GM12864 (cell line): ENCODE measurements around the gene TTC16.
A peak's percentile ranks its signal among the peaks of the same experiment; 100 is the strongest.

Experiments used
- DNase-seq: peaks from one replicate; pipeline ENCODE4 v3.0.0-alpha.2; 2011; ENCODE audit warnings: low read depth
- H3K4me3 ChIP-seq: 2 replicates; pipeline ENCODE4 v1.5.1; 2011; ENCODE audit warnings: mild to moderate bottlenecking, low read depth, low read length, control low read depth
- TF ChIP-seq, protein P1 (sequence below): IDR thresholded peaks from 2 replicates; pipeline ENCODE4 v1.5.1; 2011; ENCODE audit warnings: low read depth, mild to moderate bottlenecking, moderate library complexity, low read length, control low read depth, inconsistent platforms; ENCODE audit errors: missing control alignments

Gene TTC16

DNA sequence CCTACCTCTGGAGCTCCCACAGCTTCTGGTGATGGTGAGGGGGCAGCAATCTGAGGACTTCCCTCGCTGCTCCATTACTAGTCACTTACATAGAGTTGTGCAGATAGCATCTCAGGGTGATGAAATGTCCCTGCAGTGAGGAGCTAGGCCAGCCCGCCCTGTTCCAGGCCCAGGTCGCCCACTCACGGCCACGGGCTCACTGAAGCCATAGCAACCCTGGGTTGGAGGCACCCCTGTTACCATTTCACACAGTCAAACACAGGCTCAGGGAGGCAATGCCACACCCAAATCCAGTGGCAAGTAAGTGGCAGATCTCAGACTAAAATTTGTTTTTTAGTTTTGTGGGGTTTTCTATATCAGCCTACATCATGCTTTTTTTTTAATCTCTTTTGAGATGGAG lies 43.0 kb downstream of the TTC16 start:
- no peak overlapping the region for H3K4me3 ChIP-seq
- no peak for DNase-seq
- TF ChIP-seq, protein P1, sequence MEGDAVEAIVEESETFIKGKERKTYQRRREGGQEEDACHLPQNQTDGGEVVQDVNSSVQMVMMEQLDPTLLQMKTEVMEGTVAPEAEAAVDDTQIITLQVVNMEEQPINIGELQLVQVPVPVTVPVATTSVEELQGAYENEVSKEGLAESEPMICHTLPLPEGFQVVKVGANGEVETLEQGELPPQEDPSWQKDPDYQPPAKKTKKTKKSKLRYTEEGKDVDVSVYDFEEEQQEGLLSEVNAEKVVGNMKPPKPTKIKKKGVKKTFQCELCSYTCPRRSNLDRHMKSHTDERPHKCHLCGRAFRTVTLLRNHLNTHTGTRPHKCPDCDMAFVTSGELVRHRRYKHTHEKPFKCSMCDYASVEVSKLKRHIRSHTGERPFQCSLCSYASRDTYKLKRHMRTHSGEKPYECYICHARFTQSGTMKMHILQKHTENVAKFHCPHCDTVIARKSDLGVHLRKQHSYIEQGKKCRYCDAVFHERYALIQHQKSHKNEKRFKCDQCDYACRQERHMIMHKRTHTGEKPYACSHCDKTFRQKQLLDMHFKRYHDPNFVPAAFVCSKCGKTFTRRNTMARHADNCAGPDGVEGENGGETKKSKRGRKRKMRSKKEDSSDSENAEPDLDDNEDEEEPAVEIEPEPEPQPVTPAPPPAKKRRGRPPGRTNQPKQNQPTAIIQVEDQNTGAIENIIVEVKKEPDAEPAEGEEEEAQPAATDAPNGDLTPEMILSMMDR = no peak

DNA sequence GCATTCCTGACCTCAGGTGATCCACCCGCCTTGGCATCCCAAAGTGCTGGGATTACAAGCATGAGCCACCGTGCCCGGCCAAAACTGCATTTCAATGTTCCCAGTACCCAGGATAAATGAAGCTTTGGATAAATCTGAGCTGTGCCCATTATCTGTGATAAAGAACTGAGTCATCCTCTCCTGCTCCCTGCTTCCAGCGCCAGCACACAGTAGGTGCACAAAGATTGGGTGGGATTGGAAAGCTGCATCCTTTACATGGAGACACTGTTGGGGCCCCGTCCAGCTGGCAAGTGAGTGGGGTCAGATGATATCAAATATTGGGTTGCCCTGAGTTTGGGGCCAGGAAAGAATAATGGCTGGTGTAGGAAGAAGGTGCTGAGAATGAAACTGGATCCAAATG lies 45.2 kb downstream of the TTC16 start:
- TF ChIP-seq, protein P1 = no peak

DNA sequence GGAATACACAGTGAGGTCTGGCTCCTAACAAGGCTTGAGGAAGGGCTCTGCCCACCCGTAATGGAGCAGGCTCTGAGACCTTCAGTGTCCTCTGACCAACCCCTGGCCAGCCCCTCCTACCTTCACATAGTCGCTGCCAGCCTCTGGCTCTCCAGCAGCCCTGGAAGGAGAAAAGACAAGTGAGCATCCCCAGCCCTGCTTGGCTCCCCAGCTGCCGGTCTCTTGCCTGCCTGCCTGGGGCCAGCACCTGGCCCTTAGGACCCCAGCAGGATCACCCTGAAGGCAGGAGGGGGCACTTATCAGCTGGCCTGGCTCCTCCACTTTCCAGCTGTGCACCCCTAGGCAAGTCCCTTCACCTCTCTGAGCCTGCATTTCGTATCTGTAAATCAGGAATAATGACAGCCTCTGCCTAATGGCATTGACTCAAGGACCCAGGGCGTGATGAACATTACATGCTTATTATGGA lies 45.6 kb downstream of the TTC16 start:
- TF ChIP-seq, protein P1 = no peak

More for the DNA sequence above, 45.2 kb downstream of the TTC16 start:
- no peak for DNase-seq
- no peak overlapping the region for H3K4me3 ChIP-seq

DNA sequence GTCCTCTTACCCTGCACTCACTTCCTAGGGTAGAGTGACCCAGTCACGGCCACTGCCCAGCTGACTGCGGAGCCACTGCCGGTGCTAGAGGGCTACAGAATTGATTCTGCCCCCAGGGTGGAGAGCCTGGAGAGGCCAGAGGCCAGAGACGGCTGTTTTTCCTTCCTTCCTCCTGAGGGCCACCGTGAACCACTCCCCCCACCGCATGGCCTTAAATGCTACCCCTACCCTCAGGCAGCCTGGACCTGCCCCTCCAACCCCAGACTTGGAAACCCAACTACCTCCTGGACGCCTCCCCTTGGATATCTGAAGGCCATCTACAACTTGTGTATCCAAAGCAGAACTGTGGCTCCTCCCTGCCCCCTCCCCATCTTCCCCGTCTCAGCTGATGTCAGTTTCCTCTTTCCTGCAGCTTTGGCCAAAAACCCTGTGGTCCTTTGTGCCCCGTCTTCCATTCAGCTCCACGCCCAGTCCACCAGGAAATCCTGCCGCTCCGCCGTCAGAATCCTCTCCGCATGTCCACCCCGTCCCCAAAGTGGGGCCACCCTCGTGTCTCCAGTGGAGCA lies 46.3 kb downstream of the TTC16 start:
- TF ChIP-seq, protein P1 = no peak
- no peak overlapping the region for H3K4me3 ChIP-seq
- no peak for DNase-seq

More for the DNA sequence above, 45.6 kb downstream of the TTC16 start:
- no peak overlapping the region for H3K4me3 ChIP-seq
- DNase-seq = no peak

DNA sequence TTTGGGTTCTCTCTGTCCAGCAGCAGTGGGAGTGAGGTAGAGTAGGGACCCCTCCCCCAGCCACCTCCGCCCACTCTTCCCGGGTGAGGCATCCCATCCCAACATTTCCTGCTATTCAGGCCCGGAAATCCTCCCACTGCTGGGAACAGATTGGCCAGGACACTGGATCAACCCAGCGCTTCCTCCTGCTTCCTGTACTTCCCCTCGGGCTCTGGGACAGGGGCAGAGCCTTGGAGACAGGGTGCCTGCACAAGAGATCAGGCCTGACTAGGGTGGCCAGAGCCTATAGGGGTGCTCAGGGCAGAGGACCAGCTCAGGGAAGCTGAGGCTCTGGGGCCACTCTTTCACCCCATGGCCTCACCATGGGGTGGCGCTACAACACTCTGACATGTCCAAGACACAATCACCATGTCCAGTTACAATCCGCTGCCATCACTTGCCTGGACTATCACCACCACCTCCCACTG lies 48.1 kb downstream of the TTC16 start:
- TF ChIP-seq, protein P1 = peak; percentile 63
- no peak for DNase-seq
- no peak overlapping the region for H3K4me3 ChIP-seq

DNA sequence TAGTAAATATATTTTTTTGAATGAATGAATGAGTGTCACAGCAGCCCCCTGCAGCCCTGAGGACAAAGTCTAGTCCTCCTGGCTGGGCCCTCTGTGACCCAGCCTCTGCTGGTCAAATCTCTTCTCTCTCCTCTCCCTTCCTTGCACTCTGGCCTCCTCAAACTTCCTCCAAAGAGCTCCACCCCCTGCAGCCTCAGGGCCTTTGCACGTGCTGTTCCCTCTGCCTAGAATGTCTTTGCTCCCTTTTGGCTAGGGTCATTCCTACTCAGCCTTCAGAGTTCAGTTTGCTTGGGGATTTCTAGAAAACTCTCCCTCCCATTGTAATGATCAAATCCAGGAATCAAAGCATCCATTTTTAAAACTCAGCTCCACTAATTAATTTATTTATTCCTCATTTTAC lies 49.5 kb downstream of the TTC16 start:
- no peak for DNase-seq
- H3K4me3 ChIP-seq = no peak overlapping the region
- TF ChIP-seq, protein P1 = no peak

DNA sequence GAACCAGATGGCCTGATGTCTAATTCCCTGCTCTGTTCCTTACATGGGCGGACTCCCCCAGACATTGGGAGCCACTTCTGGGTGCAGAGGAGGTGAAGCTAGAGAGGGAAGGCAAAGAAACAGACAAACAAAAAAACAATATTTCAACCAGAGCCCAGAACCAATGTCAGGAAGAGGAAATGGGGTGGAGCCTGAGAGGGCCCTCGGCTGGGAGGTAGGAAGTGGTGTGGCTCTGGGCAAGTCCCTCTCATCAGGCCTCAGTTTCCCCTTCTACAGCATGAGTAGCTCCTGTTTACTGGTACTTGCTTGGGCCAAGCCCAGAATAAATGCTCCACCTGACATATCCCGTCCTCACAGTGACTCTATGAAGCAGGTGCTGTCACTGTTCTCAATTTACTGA lies 51.5 kb downstream of the TTC16 start:
- TF ChIP-seq, protein P1 = no peak
- no peak for DNase-seq
- H3K4me3 ChIP-seq = no peak overlapping the region
